Measurements from ENCODE around the gene PARD6G. TPM values are rescaled to one million over a fixed set of nuclear protein-coding genes. Genes with fewer than 3 reads are reported as not detected.

The PARD6G gene
- total RNA-seq, 1 donor from 2014 or later: 28.3 TPM

DNA sequence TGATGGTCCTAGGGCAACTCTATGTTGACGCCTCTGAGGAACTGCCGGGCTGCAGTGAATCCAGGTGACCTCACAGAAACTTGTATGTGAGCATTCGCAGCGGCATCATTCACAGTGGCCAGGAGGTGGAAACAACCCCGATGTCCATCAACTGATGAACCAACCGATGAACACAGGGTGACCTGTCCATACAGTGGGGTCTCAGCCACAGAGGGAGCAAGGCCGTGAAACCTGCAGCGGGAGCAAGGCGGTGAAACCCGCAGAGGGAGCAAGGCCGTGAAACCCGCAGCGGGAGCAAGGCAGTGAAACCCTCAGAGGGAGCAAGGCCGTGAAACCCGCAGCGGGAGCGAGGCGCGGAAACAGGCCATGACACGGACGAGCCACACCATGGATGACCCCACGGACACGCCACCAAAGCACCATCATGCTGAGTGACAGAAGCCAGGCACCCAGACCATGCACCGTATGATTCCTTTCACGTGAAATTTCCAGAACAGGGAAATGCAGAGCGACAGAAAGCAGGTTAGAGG is 63.0 kb downstream of the PARD6G start:
- H3K4me1 Mint-ChIP-seq: peaks cover 9% of the 10 kb centered on the region
- TF ChIP-seq, protein P1, sequence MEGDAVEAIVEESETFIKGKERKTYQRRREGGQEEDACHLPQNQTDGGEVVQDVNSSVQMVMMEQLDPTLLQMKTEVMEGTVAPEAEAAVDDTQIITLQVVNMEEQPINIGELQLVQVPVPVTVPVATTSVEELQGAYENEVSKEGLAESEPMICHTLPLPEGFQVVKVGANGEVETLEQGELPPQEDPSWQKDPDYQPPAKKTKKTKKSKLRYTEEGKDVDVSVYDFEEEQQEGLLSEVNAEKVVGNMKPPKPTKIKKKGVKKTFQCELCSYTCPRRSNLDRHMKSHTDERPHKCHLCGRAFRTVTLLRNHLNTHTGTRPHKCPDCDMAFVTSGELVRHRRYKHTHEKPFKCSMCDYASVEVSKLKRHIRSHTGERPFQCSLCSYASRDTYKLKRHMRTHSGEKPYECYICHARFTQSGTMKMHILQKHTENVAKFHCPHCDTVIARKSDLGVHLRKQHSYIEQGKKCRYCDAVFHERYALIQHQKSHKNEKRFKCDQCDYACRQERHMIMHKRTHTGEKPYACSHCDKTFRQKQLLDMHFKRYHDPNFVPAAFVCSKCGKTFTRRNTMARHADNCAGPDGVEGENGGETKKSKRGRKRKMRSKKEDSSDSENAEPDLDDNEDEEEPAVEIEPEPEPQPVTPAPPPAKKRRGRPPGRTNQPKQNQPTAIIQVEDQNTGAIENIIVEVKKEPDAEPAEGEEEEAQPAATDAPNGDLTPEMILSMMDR (conservative IDR thresholded peaks at IDR 0.05): no peak
- H3K9me3 Mint-ChIP-seq: no peaks in the 10 kb centered on the region
- H3K27me3 Mint-ChIP-seq (ENCODE audit: low read depth): no peaks in the 10 kb centered on the region
- no peaks in the 10 kb centered on the region for H3K36me3 Mint-ChIP-seq (ENCODE audit: low read depth)
- H3K4me3 Mint-ChIP-seq: no peak overlapping the region
- no peak overlapping the region for H3K27ac Mint-ChIP-seq (ENCODE audit: unreplicated experiment)
- DNase-seq (ENCODE audit: low read depth, low spot score): no peak

DNA sequence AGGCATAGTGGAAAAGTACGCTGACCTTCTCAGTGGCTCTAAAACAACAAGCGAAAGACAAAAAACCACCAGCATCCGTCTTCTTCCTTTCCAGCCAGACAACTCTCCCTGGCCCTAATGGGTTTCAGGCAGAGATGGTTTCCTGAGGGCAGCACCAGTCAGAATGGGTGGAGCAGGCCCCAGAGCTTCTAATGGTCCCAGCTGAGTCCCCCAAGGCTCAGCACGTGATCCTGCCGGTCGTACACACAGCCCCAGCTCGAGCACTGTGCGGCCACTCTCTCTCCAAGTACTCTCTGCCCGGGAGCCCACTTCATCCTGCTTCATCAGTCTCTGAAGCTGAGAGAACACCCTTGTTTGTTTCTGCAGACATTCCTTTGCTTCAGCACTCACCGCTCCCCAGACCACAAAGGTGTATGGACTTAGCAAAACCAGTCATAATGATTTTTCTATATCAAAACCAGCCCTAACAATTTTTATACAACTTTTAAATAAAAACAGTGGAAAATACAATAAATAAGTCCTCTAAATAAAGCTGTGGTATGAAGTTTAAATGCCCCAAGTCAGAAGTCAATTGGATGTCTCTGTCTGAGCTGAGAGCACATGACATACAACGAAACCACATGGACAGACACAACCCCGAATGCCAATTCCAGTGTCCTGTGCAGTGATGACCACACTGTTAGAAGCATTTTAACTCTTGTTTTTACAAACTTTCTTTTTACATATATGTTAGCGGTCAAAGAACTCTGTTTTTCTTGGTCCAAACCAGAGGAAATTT is 63.9 kb downstream of the PARD6G start:
- H3K9me3 Mint-ChIP-seq: no peaks in the 10 kb centered on the region
- H3K4me3 Mint-ChIP-seq: no peak overlapping the region
- peaks cover 9% of the 10 kb centered on the region for H3K4me1 Mint-ChIP-seq
- H3K27me3 Mint-ChIP-seq (ENCODE audit: low read depth): no peaks in the 10 kb centered on the region
- DNase-seq (ENCODE audit: low read depth, low spot score): no peak
- H3K36me3 Mint-ChIP-seq (ENCODE audit: low read depth): no peaks in the 10 kb centered on the region
- H3K27ac Mint-ChIP-seq (ENCODE audit: unreplicated experiment): peak overlapping the region; percentile 21
- TF ChIP-seq, protein P1 (conservative IDR thresholded peaks at IDR 0.05): no peak

- H3K9me3 Mint-ChIP-seq: no peaks in the 10 kb centered on the region
- no peaks in the 10 kb centered on the region for H3K27me3 Mint-ChIP-seq (ENCODE audit: low read depth)
- peaks cover 9% of the 10 kb centered on the region for H3K4me1 Mint-ChIP-seq
- no peak overlapping the region for H3K27ac Mint-ChIP-seq (ENCODE audit: unreplicated experiment)
- TF ChIP-seq, protein P1 (conservative IDR thresholded peaks at IDR 0.05): no peak
- H3K36me3 Mint-ChIP-seq (ENCODE audit: low read depth): no peaks in the 10 kb centered on the region
- H3K4me3 Mint-ChIP-seq: no peak overlapping the region
- no peak for DNase-seq (ENCODE audit: low read depth, low spot score)
Observed at GRCh38 chr18:80182855-80183254, 64.5 kb downstream of the PARD6G start.

DNA sequence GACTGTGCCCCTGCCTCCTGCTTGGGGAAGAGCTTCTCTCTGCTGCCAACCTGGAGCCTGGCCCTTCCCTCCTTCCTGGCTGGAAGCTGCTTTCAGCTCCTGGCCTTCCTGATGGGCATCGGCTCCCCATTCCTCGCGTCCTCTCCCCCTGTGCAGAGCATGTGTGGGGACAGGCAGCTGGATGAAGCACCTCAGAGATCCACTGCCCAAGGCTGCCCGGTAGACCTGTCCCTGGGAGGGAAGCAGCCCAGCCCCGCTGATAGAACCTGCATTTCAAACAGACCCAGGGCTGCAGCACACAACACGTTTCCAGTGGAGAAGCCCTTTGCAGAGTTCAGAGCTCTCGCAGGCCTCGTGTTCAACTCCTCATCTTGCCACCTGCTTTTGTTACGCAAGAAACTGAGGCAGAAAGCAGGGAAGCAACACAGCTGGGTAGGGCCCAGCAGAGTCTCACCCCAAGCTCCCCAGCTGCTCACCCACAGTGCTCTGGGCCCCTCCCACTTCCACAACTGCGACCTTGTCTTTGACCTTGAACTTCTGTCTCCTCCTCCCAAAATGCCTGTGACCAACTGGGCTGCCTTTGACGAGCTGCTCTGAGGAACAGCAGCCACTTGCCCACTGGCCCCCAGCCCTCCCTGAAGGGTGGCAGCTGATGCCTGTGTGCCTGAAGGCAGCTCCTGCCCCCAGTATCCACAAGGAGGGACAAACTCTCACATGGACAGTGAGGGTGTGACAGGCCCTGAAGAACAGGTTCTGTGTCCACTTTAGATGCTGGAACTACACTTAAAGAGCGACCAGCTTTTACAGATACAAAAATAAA is 65.5 kb downstream of the PARD6G start:
- no peaks in the 10 kb centered on the region for H3K36me3 Mint-ChIP-seq (ENCODE audit: low read depth)
- no peak for DNase-seq (ENCODE audit: low read depth, low spot score)
- no peak overlapping the region for H3K4me3 Mint-ChIP-seq
- H3K27me3 Mint-ChIP-seq (ENCODE audit: low read depth): no peaks in the 10 kb centered on the region
- H3K27ac Mint-ChIP-seq (ENCODE audit: unreplicated experiment): no peak overlapping the region
- TF ChIP-seq, protein P1 (conservative IDR thresholded peaks at IDR 0.05): no peak
- H3K4me1 Mint-ChIP-seq: peaks cover 9% of the 10 kb centered on the region
- no peaks in the 10 kb centered on the region for H3K9me3 Mint-ChIP-seq

DNA sequence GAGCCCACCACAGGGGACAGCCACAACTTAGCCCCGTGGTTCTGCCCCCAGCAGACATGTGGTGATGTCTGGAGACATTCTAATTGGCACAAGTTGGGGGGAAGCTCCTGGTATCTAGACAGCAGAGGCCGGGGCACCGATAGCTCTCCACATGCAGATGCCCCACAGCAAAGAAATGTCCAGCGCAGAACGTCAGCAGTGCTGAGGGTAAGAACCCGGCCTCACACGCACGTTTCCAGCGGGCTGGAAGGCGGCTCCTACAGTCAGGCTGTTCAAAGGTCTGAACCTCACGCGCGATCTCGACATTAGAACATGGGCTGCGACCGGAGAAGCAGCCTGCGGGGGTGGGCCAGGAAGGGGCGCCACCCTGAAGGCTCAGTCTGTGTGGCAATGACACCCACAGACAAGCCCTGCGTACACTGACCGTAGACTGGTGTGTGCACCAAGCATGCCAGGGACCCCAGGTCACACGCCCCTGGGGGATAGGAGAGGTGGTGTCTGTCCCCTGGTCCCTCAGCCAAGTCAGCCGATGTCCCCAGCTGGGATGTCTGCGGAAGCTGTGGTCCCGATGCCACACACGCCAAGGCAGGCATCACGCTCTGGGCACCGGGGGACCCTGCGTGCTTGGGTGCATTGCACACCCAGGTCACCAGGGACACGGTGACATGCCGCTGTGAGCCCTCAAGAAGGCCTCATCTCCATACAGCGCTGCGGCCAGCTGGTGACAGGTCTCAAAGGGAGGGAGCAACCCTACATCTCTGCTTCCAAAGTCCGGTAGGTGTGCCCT is 66.3 kb downstream of the PARD6G start:
- Mint-ChIP-seq H3K9me3 (no peaks in the 10 kb centered on the region), H3K4me3 (no peak overlapping the region), H3K36me3 (ENCODE audit: low read depth) (no peaks in the 10 kb centered on the region), H3K4me1 (peaks cover 13% of the 10 kb centered on the region), H3K27ac (ENCODE audit: unreplicated experiment) (no peak overlapping the region), H3K27me3 (ENCODE audit: low read depth) (no peaks in the 10 kb centered on the region)
- DNase-seq (ENCODE audit: low read depth, low spot score): no peak
- TF ChIP-seq, protein P1 (conservative IDR thresholded peaks at IDR 0.05): no peak
